GM23338 (cell line): ENCODE measurements around the gene ITGB1BP1. TPM values are rescaled to one million over a fixed set of nuclear protein-coding genes. Genes with fewer than 3 reads are reported as not detected.

Experiments used
- ATAC-seq: fragments of 200-7000 bp; cut with Tn5 transposase; 3 replicates; pipeline ENCODE4 v1.9.1; 2020
- DNase-seq: peaks from one replicate; pipeline ENCODE4 v3.0.0-alpha.2; 2015; ENCODE audit warnings: low spot score
- H2AFZ ChIP-seq: fragments of 200-600 bp; sonication (generic); 2 replicates; pipeline ENCODE4 v1.8.0; 2016; ENCODE audit warnings: antibody characterized with exemption, mild to moderate bottlenecking, moderate library complexity
- H3F3A ChIP-seq: fragments of 200-600 bp; sonication (generic); replicated peaks from 2 replicates; pipeline ENCODE4 v1.8.0; 2017; ENCODE audit warnings: antibody characterized with exemption, mixed run types, low read depth
- H3K27ac ChIP-seq: fragments of 200-600 bp; sonication (generic); 2 replicates; pipeline ENCODE4 v1.6.1; 2016; ENCODE audit warnings: low read depth
- H3K27me3 ChIP-seq: fragments of 200-600 bp; sonication (generic); 2 replicates; pipeline ENCODE4 v1.8.0; 2016; ENCODE audit warnings: mild to moderate bottlenecking, mixed run types, moderate library complexity; ENCODE audit not compliant: insufficient read depth
- H3K36me3 ChIP-seq: fragments of 200-600 bp; sonication (generic); 2 replicates; pipeline ENCODE4 v1.8.0; 2016; ENCODE audit warnings: mild to moderate bottlenecking; ENCODE audit not compliant: insufficient read depth
- H3K4me1 ChIP-seq: fragments of 200-600 bp; sonication (generic); 2 replicates; pipeline ENCODE4 v1.8.0; 2016; ENCODE audit warnings: mild to moderate bottlenecking, moderate library complexity; ENCODE audit not compliant: insufficient read depth
- H3K4me2 ChIP-seq: fragments of 200-600 bp; sonication (generic); 2 replicates; pipeline ENCODE4 v1.7.1; 2017; ENCODE audit warnings: mixed run types
- H3K4me3 ChIP-seq: fragments of 200-600 bp; sonication (generic); 2 replicates; pipeline ENCODE4 v1.6.1; 2016; ENCODE audit warnings: mixed run types
- H3K79me2 ChIP-seq: fragments of 200-600 bp; sonication (generic); replicated peaks from 2 replicates; pipeline ENCODE4 v1.8.0; 2017; ENCODE audit warnings: mild to moderate bottlenecking; ENCODE audit not compliant: insufficient read depth
- H3K9me2 ChIP-seq: fragments of 200-600 bp; sonication (generic); 2 replicates; pipeline ENCODE4 v1.8.0; 2017; ENCODE audit not compliant: insufficient read depth
- H4K20me1 ChIP-seq: fragments of 200-600 bp; sonication (generic); replicated peaks from 2 replicates; pipeline ENCODE4 v1.8.0; 2017; ENCODE audit warnings: mild to moderate bottlenecking; ENCODE audit not compliant: insufficient read depth
- H3K27ac Mint-ChIP-seq: 2 replicates; pipeline ENCODE4 v1.8.0; 2020; ENCODE audit warnings: inconsistent platforms, mild to moderate bottlenecking, moderate library complexity, mixed read lengths
- H3K27me3 Mint-ChIP-seq: 3 replicates; pipeline ENCODE4 v1.8.0; 2022; ENCODE audit warnings: low read depth, mild to moderate bottlenecking, moderate library complexity, mixed read lengths, inconsistent platforms; ENCODE audit not compliant: insufficient read depth, poor library complexity
- H3K36me3 Mint-ChIP-seq: 3 replicates; pipeline ENCODE4 v1.8.0; 2021; ENCODE audit warnings: low read depth, mild to moderate bottlenecking, inconsistent platforms, moderate library complexity, mixed read lengths
- H3K4me1 Mint-ChIP-seq: 3 replicates; pipeline ENCODE4 v1.8.0; 2020; ENCODE audit warnings: mild to moderate bottlenecking, inconsistent platforms, mixed read lengths
- H3K4me3 Mint-ChIP-seq: 3 replicates; pipeline ENCODE4 v1.8.0; 2021; ENCODE audit warnings: moderate library complexity, mild to moderate bottlenecking, inconsistent platforms, mixed read lengths
- H3K9me3 Mint-ChIP-seq: 3 replicates; pipeline ENCODE4 v1.8.0; 2020; ENCODE audit warnings: moderate library complexity, mild to moderate bottlenecking, inconsistent platforms, mixed read lengths
- CREB1 ChIP-seq: fragments of 250-450 bp; sonication (Bioruptor Pico); IDR thresholded peaks from 2 replicates; pipeline ENCODE4 v1.5.0; 2020; ENCODE audit warnings: low read depth, mild to moderate bottlenecking, moderate library complexity
- EZH2 ChIP-seq: fragments of 200-600 bp; sonication (generic); IDR thresholded peaks from one replicate; pipeline ENCODE4 v1.8.0; 2017; ENCODE audit warnings: antibody characterized with exemption, mild to moderate bottlenecking, low read depth; ENCODE audit not compliant: unreplicated experiment
- EZH2phosphoT487 ChIP-seq: fragments of 200-600 bp; sonication (generic); IDR thresholded peaks from one replicate; pipeline ENCODE4 v1.8.1; 2018; ENCODE audit warnings: antibody characterized with exemption; ENCODE audit not compliant: unreplicated experiment
- JUNB ChIP-seq: IDR thresholded peaks from one replicate; pipeline ENCODE4 v1.6.1; 2016; ENCODE audit warnings: antibody characterized with exemption; ENCODE audit not compliant: unreplicated experiment
- NANOG ChIP-seq: IDR thresholded peaks from 2 replicates; pipeline ENCODE4 v1.6.1; 2016; ENCODE audit warnings: antibody characterized with exemption, borderline replicate concordance
- ZNF114 ChIP-seq: fragments of 250-450 bp; sonication (Bioruptor Pico); IDR thresholded peaks from 2 replicates; pipeline ENCODE4 v1.5.0; 2020; ENCODE audit warnings: mild to moderate bottlenecking, moderate library complexity
- ZNF331 ChIP-seq: fragments of 250-450 bp; sonication (Bioruptor Pico); IDR thresholded peaks from 2 replicates; pipeline ENCODE4 v1.5.0; 2020; ENCODE audit warnings: low read depth, mild to moderate bottlenecking, moderate library complexity
- polyA plus RNA-seq: library from polyadenylated mRNA; unstranded; fragments of >200 nt; fragmentation: Nextera tagmentation; extraction: Ambion mirVana; gene quantifications from 2 replicates; pipeline ENCODE4 v1.2.1, GENCODE V29; 2016
- total RNA-seq: library from RNA; depleted of rRNA; stranded (reverse); fragments of >200 nt; shearing (Covaris generic); gene quantifications from 2 replicates; pipeline ENCODE4 v1.2.3, GENCODE V29; 2014
- TF ChIP-seq, protein P1 (sequence below): IDR thresholded peaks from 2 replicates; pipeline ENCODE4 v1.6.1; 2016; ENCODE audit warnings: antibody characterized with exemption
- TF ChIP-seq, protein P2 (sequence below): fragments of 250-450 bp; sonication (Bioruptor Pico); IDR thresholded peaks from 2 replicates; pipeline ENCODE4 v1.5.0; 2020; ENCODE audit warnings: mild to moderate bottlenecking, moderate library complexity
- TF ChIP-seq, protein P3 (sequence below), 2 experiments: fragments of 200-600 bp in 1 of 2; sonication (generic) in 1 of 2; conservative IDR thresholded peaks; 2 replicates each; pipeline versions ENCODE4 v1.5.1 to v1.6.1; 2016 to 2017; ENCODE audit warnings: antibody characterized with exemption in 2 of 2, low read depth in 2 of 2, mild to moderate bottlenecking in 2 of 2, moderate library complexity in 1 of 2

Gene ITGB1BP1
- total and polyA plus RNA-seq, 2 experiments from 2014 or later: 29.1 to 63.5 TPM

DNA sequence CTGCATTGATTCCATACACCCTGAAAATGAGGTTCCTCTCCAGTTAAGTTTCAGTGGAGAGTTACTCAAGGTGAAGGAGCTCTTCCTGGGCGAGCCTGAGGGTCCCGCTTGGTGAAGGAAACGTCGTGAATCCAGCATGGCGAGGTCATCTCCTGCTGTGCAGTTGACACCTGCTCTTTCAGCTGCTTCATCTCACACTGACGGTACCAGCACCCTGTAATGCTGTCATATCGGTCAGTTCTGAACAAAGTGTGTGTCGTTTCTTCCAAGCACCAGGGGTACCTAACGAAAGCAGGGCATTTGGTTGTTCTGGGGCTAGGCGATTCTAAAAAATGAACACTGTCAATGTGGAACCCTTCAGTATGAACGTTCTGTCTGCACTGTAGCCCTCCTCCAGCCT lies 52.6 kb downstream of the ITGB1BP1 start:
- Histone ChIP-seq H3K79me2 (no peaks in the 10 kb centered on the region), H3K4me2 (no peak overlapping the region), H3K9me2 (no peaks in the 10 kb centered on the region), H3K27me3 (no peaks in the 10 kb centered on the region), H2AFZ (no peak overlapping the region), H3K4me3 (no peak overlapping the region), H3K27ac (no peak overlapping the region), H3K36me3 (no peaks in the 10 kb centered on the region; the same call in 1 of the 2 replicates), H3F3A (no peaks in the 10 kb centered on the region), H4K20me1 (no peaks in the 10 kb centered on the region), H3K4me1 (no peaks in the 10 kb centered on the region)
- peaks cover 14% of the 10 kb centered on the region for H3K27me3 Mint-ChIP-seq
- no peak for ATAC-seq
- no peak overlapping the region for H3K27ac Mint-ChIP-seq
- peaks cover 35% of the 10 kb centered on the region for H3K36me3 Mint-ChIP-seq
- DNase-seq: no peak
- H3K4me1 Mint-ChIP-seq: peaks cover 8% of the 10 kb centered on the region; the same call in 2 of the 3 replicates
- TF ChIP-seq, protein P1, sequence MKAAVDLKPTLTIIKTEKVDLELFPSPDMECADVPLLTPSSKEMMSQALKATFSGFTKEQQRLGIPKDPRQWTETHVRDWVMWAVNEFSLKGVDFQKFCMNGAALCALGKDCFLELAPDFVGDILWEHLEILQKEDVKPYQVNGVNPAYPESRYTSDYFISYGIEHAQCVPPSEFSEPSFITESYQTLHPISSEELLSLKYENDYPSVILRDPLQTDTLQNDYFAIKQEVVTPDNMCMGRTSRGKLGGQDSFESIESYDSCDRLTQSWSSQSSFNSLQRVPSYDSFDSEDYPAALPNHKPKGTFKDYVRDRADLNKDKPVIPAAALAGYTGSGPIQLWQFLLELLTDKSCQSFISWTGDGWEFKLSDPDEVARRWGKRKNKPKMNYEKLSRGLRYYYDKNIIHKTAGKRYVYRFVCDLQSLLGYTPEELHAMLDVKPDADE: no peak
- TF ChIP-seq CREB1 (CRISPR knock-in tag) (no peak), ZNF331 (CRISPR knock-in tag) (no peak), ZNF114 (CRISPR knock-in tag) (no peak), JUNB (no peak), NANOG (no peak), EZH2 (no peak), EZH2phosphoT487 (no peak)
- TF ChIP-seq, protein P2, sequence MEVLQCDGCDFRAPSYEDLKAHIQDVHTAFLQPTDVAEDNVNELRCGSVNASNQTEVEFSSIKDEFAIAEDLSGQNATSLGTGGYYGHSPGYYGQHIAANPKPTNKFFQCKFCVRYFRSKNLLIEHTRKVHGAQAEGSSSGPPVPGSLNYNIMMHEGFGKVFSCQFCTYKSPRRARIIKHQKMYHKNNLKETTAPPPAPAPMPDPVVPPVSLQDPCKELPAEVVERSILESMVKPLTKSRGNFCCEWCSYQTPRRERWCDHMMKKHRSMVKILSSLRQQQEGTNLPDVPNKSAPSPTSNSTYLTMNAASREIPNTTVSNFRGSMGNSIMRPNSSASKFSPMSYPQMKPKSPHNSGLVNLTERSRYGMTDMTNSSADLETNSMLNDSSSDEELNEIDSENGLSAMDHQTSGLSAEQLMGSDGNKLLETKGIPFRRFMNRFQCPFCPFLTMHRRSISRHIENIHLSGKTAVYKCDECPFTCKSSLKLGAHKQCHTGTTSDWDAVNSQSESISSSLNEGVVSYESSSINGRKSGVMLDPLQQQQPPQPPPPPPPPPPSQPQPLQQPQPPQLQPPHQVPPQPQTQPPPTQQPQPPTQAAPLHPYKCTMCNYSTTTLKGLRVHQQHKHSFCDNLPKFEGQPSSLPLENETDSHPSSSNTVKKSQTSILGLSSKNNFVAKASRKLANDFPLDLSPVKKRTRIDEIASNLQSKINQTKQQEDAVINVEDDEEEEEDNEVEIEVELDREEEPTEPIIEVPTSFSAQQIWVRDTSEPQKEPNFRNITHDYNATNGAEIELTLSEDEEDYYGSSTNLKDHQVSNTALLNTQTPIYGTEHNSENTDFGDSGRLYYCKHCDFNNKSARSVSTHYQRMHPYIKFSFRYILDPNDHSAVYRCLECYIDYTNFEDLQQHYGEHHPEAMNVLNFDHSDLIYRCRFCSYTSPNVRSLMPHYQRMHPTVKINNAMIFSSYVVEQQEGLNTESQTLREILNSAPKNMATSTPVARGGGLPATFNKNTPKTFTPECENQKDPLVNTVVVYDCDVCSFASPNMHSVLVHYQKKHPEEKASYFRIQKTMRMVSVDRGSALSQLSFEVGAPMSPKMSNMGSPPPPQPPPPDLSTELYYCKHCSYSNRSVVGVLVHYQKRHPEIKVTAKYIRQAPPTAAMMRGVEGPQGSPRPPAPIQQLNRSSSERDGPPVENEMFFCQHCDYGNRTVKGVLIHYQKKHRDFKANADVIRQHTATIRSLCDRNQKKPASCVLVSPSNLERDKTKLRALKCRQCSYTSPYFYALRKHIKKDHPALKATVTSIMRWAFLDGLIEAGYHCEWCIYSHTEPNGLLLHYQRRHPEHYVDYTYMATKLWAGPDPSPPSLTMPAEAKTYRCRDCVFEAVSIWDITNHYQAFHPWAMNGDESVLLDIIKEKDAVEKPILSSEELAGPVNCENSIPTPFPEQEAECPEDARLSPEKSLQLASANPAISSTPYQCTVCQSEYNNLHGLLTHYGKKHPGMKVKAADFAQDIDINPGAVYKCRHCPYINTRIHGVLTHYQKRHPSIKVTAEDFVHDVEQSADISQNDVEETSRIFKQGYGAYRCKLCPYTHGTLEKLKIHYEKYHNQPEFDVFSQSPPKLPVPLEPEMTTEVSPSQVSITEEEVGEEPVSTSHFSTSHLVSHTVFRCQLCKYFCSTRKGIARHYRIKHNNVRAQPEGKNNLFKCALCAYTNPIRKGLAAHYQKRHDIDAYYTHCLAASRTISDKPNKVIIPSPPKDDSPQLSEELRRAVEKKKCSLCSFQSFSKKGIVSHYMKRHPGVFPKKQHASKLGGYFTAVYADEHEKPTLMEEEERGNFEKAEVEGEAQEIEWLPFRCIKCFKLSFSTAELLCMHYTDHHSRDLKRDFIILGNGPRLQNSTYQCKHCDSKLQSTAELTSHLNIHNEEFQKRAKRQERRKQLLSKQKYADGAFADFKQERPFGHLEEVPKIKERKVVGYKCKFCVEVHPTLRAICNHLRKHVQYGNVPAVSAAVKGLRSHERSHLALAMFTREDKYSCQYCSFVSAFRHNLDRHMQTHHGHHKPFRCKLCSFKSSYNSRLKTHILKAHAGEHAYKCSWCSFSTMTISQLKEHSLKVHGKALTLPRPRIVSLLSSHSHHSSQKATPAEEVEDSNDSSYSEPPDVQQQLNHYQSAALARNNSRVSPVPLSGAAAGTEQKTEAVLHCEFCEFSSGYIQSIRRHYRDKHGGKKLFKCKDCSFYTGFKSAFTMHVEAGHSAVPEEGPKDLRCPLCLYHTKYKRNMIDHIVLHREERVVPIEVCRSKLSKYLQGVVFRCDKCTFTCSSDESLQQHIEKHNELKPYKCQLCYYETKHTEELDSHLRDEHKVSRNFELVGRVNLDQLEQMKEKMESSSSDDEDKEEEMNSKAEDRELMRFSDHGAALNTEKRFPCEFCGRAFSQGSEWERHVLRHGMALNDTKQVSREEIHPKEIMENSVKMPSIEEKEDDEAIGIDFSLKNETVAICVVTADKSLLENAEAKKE (CRISPR knock-in tag): no peak
- TF ChIP-seq, protein P3, sequence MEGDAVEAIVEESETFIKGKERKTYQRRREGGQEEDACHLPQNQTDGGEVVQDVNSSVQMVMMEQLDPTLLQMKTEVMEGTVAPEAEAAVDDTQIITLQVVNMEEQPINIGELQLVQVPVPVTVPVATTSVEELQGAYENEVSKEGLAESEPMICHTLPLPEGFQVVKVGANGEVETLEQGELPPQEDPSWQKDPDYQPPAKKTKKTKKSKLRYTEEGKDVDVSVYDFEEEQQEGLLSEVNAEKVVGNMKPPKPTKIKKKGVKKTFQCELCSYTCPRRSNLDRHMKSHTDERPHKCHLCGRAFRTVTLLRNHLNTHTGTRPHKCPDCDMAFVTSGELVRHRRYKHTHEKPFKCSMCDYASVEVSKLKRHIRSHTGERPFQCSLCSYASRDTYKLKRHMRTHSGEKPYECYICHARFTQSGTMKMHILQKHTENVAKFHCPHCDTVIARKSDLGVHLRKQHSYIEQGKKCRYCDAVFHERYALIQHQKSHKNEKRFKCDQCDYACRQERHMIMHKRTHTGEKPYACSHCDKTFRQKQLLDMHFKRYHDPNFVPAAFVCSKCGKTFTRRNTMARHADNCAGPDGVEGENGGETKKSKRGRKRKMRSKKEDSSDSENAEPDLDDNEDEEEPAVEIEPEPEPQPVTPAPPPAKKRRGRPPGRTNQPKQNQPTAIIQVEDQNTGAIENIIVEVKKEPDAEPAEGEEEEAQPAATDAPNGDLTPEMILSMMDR (conservative IDR thresholded peaks at IDR 0.05; ENCODE audit: low read depth in 2 of 2): no peak
- no peak overlapping the region for H3K4me3 Mint-ChIP-seq
- no peaks in the 10 kb centered on the region; the same call in 2 of the 3 replicates for H3K9me3 Mint-ChIP-seq
